NB4 (cell line): ENCODE data around the gene COMP.

ENCODE experiments used
- DNase-seq: peaks from one replicate; pipeline ENCODE4 v3.0.0; 2010; ENCODE audit warnings: low read depth
- H3K4me3 ChIP-seq: one replicate; pipeline ENCODE4 v1.5.1; 2011; ENCODE audit warnings: mild to moderate bottlenecking, low read depth, low read length, moderate library complexity
- CTCF ChIP-seq: IDR thresholded peaks from one replicate; pipeline ENCODE4 v1.5.1; 2012; ENCODE audit warnings: low read depth, low read length
- MYC ChIP-seq: IDR thresholded peaks from 2 replicates; pipeline ENCODE4 v1.6.1; 2011; ENCODE audit warnings: low read depth, low read length
- POLR2A ChIP-seq: IDR thresholded peaks from 2 replicates; pipeline ENCODE4 v1.6.1; 2011; ENCODE audit warnings: mild to moderate bottlenecking; ENCODE audit not compliant: insufficient read length; ENCODE audit errors: extremely low read depth
- TF ChIP-seq, protein P1 (sequence below): IDR thresholded peaks from 2 replicates; pipeline ENCODE4 v1.6.1; 2011; ENCODE audit warnings: low read depth, low read length

The COMP gene

GRCh38 chr19:18833141-18833476 lies 42.0 kb upstream of the COMP start:
- peak overlapping the region; percentile 94 for H3K4me3 ChIP-seq
- TF ChIP-seq, protein P1, sequence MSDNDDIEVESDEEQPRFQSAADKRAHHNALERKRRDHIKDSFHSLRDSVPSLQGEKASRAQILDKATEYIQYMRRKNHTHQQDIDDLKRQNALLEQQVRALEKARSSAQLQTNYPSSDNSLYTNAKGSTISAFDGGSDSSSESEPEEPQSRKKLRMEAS, result no peak
- no peak for TF ChIP-seq CTCF
- 0 out of 2 replicates have a peak, but pooled peaks have one; percentile 9 for TF ChIP-seq MYC
- DNase-seq, result peak; percentile 28

- peak overlapping the region; percentile 94 for H3K4me3 ChIP-seq
- TF ChIP-seq CTCF (peak; percentile 12), POLR2A (no peak)
- DNase-seq, result peak; percentile 47
Observed at GRCh38 chr19:18832306-18833140, 41.4 kb upstream of the COMP start.

DNA sequence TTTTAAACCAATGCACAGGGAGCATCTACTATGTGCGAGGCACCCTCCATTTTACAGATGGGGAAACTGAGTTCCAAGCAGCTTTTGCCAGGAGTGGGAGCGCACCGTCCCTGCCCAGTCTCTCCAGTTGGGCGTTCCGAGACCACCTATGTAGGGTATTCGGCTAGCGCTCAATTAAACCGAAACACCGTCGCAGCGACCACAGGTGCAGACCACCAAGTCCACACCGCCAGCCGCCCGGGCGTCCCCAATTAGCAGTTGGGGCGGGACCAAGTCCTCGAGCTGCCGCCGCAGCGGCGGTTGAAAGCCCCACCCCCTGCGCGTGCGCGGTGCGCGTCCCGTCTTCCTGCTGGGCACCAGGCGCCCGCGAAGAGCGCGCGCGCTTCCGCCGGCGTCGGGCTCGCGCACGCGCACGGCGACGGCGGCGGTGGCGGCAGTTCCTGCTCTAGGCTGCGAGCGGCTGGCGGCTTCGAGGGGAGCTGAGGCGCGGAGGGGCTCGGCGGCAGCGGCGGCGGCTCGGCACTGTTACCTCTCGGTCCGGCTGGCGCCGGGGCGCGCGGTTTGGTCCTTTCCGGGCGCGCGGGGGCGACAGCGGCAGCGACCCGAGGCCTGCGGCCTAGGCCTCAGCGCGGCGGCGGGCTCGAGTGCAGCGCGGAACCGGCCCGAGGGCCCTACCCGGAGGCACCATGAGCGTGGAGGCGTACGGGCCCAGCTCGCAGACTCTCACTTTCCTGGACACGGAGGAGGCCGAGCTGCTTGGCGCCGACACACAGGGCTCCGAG lies 40.6 kb upstream of the COMP start, which contains the start of gene UPF1:
Gene UPF1 (plus strand): TSS at position 436 of the 782 bp plus-strand sequence. CDS start 251 bp downstream, at position 687.
- peak; percentile 94 for DNase-seq
- peak; percentile 93 for TF ChIP-seq POLR2A
- peak; percentile 44; the same call in 1 of the 2 replicates for TF ChIP-seq MYC
- no peak for TF ChIP-seq CTCF
- TF ChIP-seq, protein P1, result 0 out of 2 replicates have a peak, but pooled peaks have one; percentile 7
- peak within 1 kb of the TSS; percentile 94 for H3K4me3 ChIP-seq

- H3K4me3 ChIP-seq, result no peak overlapping the region
- no peak for DNase-seq
- no peak for TF ChIP-seq POLR2A
- TF ChIP-seq CTCF, result no peak
- TF ChIP-seq MYC, result no peak
- TF ChIP-seq, protein P1, result no peak
Observed at GRCh38 chr19:18830488-18830887, 39.4 kb upstream of the COMP start.

DNA sequence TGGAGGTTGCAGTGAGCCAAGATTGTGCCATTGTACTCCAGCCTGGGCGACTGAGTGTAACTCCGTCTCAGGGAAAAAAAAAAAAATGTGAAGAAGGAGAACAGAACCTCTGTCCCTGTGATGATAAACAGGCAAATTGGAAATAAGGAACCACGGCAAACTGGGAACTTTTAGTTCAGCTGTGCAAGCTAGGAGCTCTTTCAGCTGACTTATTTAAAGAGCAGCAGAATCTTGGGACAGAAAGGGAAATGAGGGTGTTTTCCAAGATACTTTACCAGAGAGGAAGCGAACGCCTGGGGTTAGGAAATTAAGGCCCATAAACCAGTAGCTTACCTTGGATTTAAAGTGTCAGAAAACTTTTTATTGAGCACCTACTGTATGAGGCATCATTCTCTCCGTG lies 37.7 kb upstream of the COMP start:
- TF ChIP-seq, protein P1, result no peak
- no peak for TF ChIP-seq POLR2A
- TF ChIP-seq MYC, result no peak
- no peak for TF ChIP-seq CTCF
- H3K4me3 ChIP-seq, result no peak overlapping the region
- DNase-seq, result no peak
